H1 (cell line): ENCODE data around the gene HADH. TPM values are rescaled to one million over a fixed set of nuclear protein-coding genes. Genes with fewer than 3 reads are reported as not detected.

Source experiments
- BCL11A ChIP-seq, 2 experiments: IDR thresholded peaks; one replicate each; pipeline ENCODE4 v1.6.1; 2011; ENCODE audit warnings: low read depth in 2 of 2, low read length in 2 of 2, mild to moderate bottlenecking in 2 of 2
- BRCA1 ChIP-seq: IDR thresholded peaks from 2 replicates; pipeline ENCODE4 v1.6.1; 2012; ENCODE audit warnings: low read depth, low read length, improper control_type of control experiment
- POLR2AphosphoS5 ChIP-seq: IDR thresholded peaks from 2 replicates; pipeline ENCODE4 v1.6.1; 2011; ENCODE audit warnings: low read depth, low read length
- SIRT6 ChIP-seq: IDR thresholded peaks from one replicate; pipeline ENCODE4 v1.7.1; 2012; ENCODE audit warnings: low read length, inconsistent platforms
- SUZ12 ChIP-seq: fragments of 200-600 bp; sonication (generic); IDR thresholded peaks from 2 replicates; pipeline ENCODE4 v1.6.1; 2012; ENCODE audit warnings: mild to moderate bottlenecking, inconsistent platforms, low read length, moderate library complexity, mixed read lengths
- TCF12 ChIP-seq: IDR thresholded peaks from 2 replicates; pipeline ENCODE4 v1.6.1; 2011; ENCODE audit warnings: low read depth, mild to moderate bottlenecking, low read length
- polyA plus RNA-seq, 7 experiments: library from polyadenylated mRNA; depleted of rRNA in 3 of 7; stranded (reverse) in 5 of 7; unstranded in 2 of 7; fragments of >200 nt in 5 of 7; fragments of 200-250 nt in 2 of 7; gene quantifications; 1 replicate in 5 of 7; 2 replicates in 1 of 7; 4 replicates in 1 of 7; pipeline versions ENCODE4 v1.2.1 to v1.2.3, GENCODE V29; 2011 to 2013; ENCODE audit warnings: missing spikeins in 2 of 7, mixed read lengths in 2 of 7
- total RNA-seq: library from RNA; stranded (reverse); fragmentation: NEBNext Ultra II Directional; extraction: Animal tissue kit (Norgen Biotek cat#: 25700); gene quantifications from 2 replicates; pipeline ENCODE4 v1.2.1, GENCODE V29; 2021
- TF ChIP-seq, protein P1 (sequence below), 3 experiments: IDR thresholded peaks; 1 replicate in 2 of 3; 2 replicates in 1 of 3; pipeline versions ENCODE4 v1.5.1 to v1.6.1; 2011; ENCODE audit warnings: low read length in 3 of 3, mild to moderate bottlenecking in 3 of 3, inconsistent platforms in 2 of 3, low read depth in 1 of 3, moderate library complexity in 1 of 3; ENCODE audit not compliant: insufficient read depth in 1 of 3; ENCODE audit errors: control extremely low read depth in 1 of 3
- TF ChIP-seq, protein P2 (sequence below): fragments of 300-600 bp; sonication (generic); IDR thresholded peaks from 2 replicates; pipeline ENCODE4 v1.7.1; 2012; ENCODE audit warnings: low read length, moderate library complexity, mild to moderate bottlenecking, inconsistent platforms; ENCODE audit not compliant: insufficient replicate concordance

Gene HADH
- total and polyA plus RNA-seq, 2 of the 8 experiments (the other 6 are each of a cell fraction or from before 2014, with no cell fraction given) = 47.5 to 54.4 TPM

DNA sequence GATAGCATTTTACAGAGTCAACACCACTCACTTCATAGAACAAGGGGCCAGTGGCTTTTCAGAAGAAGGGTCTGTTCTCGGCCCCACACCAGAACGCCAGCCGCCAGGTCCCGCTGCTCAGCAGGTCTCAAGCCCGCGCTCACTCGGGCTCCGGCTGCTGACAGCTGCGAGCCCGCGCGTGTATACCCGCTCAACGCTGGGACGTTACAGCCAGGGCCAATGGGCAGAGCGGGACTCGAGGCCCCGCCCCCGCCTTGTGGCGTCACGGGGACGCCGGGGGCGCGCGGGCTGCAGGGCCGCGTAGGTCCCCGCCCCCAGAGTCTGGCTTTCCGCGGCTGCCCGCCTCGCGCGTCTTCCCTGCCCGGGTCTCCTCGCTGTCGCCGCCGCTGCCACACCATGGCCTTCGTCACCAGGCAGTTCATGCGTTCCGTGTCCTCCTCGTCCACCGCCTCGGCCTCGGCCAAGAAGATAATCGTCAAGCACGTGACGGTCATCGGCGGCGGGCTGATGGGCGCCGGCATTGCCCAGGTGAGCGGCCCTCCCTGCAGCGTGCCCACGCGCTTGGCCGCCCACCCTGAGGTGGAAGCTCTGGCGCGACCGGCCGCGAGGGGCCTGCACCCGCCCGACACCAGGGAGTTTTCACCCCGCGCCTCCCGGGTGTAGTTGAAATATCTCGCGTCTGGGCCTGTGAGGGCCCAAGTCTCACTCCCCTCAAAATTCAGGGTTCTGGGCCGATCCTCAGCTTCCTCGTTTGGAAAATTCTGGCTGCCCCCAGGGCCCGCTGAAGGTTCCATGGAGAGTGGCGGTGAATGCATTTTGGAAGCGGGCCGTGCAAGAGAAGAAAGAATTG lies at the start of gene HADH (continued):
- TF ChIP-seq, protein P1, sequence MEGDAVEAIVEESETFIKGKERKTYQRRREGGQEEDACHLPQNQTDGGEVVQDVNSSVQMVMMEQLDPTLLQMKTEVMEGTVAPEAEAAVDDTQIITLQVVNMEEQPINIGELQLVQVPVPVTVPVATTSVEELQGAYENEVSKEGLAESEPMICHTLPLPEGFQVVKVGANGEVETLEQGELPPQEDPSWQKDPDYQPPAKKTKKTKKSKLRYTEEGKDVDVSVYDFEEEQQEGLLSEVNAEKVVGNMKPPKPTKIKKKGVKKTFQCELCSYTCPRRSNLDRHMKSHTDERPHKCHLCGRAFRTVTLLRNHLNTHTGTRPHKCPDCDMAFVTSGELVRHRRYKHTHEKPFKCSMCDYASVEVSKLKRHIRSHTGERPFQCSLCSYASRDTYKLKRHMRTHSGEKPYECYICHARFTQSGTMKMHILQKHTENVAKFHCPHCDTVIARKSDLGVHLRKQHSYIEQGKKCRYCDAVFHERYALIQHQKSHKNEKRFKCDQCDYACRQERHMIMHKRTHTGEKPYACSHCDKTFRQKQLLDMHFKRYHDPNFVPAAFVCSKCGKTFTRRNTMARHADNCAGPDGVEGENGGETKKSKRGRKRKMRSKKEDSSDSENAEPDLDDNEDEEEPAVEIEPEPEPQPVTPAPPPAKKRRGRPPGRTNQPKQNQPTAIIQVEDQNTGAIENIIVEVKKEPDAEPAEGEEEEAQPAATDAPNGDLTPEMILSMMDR (IDR thresholded peaks at IDR 0.05; ENCODE audit: control extremely low read depth in 1 of 3, insufficient read depth in 1 of 3, low read depth in 1 of 3, low read length in 3 of 3) = no peak; a peak in 1 of 4 replicates
- TF ChIP-seq BRCA1 (no peak), SIRT6 (no peak), TCF12 (no peak), BCL11A (IDR thresholded peaks at IDR 0.05; ENCODE audit: low read depth in 2 of 2, low read length in 2 of 2) (no peak), SUZ12 (no peak), POLR2AphosphoS5 (peak; percentile 83)
- TF ChIP-seq, protein P2, sequence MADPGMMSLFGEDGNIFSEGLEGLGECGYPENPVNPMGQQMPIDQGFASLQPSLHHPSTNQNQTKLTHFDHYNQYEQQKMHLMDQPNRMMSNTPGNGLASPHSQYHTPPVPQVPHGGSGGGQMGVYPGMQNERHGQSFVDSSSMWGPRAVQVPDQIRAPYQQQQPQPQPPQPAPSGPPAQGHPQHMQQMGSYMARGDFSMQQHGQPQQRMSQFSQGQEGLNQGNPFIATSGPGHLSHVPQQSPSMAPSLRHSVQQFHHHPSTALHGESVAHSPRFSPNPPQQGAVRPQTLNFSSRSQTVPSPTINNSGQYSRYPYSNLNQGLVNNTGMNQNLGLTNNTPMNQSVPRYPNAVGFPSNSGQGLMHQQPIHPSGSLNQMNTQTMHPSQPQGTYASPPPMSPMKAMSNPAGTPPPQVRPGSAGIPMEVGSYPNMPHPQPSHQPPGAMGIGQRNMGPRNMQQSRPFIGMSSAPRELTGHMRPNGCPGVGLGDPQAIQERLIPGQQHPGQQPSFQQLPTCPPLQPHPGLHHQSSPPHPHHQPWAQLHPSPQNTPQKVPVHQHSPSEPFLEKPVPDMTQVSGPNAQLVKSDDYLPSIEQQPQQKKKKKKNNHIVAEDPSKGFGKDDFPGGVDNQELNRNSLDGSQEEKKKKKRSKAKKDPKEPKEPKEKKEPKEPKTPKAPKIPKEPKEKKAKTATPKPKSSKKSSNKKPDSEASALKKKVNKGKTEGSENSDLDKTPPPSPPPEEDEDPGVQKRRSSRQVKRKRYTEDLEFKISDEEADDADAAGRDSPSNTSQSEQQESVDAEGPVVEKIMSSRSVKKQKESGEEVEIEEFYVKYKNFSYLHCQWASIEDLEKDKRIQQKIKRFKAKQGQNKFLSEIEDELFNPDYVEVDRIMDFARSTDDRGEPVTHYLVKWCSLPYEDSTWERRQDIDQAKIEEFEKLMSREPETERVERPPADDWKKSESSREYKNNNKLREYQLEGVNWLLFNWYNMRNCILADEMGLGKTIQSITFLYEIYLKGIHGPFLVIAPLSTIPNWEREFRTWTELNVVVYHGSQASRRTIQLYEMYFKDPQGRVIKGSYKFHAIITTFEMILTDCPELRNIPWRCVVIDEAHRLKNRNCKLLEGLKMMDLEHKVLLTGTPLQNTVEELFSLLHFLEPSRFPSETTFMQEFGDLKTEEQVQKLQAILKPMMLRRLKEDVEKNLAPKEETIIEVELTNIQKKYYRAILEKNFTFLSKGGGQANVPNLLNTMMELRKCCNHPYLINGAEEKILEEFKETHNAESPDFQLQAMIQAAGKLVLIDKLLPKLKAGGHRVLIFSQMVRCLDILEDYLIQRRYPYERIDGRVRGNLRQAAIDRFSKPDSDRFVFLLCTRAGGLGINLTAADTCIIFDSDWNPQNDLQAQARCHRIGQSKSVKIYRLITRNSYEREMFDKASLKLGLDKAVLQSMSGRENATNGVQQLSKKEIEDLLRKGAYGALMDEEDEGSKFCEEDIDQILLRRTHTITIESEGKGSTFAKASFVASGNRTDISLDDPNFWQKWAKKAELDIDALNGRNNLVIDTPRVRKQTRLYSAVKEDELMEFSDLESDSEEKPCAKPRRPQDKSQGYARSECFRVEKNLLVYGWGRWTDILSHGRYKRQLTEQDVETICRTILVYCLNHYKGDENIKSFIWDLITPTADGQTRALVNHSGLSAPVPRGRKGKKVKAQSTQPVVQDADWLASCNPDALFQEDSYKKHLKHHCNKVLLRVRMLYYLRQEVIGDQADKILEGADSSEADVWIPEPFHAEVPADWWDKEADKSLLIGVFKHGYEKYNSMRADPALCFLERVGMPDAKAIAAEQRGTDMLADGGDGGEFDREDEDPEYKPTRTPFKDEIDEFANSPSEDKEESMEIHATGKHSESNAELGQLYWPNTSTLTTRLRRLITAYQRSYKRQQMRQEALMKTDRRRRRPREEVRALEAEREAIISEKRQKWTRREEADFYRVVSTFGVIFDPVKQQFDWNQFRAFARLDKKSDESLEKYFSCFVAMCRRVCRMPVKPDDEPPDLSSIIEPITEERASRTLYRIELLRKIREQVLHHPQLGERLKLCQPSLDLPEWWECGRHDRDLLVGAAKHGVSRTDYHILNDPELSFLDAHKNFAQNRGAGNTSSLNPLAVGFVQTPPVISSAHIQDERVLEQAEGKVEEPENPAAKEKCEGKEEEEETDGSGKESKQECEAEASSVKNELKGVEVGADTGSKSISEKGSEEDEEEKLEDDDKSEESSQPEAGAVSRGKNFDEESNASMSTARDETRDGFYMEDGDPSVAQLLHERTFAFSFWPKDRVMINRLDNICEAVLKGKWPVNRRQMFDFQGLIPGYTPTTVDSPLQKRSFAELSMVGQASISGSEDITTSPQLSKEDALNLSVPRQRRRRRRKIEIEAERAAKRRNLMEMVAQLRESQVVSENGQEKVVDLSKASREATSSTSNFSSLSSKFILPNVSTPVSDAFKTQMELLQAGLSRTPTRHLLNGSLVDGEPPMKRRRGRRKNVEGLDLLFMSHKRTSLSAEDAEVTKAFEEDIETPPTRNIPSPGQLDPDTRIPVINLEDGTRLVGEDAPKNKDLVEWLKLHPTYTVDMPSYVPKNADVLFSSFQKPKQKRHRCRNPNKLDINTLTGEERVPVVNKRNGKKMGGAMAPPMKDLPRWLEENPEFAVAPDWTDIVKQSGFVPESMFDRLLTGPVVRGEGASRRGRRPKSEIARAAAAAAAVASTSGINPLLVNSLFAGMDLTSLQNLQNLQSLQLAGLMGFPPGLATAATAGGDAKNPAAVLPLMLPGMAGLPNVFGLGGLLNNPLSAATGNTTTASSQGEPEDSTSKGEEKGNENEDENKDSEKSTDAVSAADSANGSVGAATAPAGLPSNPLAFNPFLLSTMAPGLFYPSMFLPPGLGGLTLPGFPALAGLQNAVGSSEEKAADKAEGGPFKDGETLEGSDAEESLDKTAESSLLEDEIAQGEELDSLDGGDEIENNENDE = no peak
